Measurements from ENCODE around the gene APOA4.

APOA4 gene

DNA sequence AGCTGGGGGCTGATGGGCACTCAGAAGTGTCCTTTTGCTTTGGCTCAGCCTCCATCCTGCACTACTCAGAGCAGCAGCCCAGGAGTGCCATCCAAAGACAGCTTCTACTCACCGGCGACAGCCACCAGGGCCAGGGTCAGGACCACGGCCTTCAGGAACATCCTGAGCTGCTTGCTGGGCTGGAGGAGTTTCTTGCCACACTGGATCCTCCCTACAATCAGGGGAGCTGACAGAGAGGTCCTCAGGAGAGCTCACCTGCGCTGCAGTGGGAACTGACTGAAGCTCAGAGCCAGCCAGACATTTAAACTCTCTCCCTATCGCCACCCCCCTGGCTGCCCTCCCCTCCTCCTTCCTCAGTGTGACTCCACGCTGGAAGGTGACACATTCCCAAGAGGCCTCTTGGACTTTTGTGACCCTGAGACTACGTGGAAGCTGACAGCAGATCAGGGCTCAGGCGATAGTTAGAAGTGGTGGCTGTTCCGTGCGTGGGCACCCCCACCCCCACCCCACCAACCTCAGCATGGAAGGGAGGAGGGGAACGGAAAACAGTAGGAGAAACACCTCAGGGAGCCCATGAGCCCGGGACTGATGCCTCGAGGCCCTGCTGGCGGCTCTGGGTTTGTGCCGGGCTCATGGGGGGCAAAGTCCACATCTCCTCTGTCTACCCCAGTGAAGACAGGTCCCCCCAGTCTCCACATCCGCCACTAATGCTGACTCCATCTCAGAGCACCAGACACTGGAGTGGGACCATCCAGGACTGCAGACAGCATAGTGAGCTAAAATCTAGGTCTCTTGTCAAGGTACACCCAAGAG is at the start of gene APOA4:
TSS of gene APOA4 (minus strand) at position 274 of the 813 bp plus-strand sequence. CDS start at position 161, 113 bp downstream.
- DNase-seq = no peak

DNA sequence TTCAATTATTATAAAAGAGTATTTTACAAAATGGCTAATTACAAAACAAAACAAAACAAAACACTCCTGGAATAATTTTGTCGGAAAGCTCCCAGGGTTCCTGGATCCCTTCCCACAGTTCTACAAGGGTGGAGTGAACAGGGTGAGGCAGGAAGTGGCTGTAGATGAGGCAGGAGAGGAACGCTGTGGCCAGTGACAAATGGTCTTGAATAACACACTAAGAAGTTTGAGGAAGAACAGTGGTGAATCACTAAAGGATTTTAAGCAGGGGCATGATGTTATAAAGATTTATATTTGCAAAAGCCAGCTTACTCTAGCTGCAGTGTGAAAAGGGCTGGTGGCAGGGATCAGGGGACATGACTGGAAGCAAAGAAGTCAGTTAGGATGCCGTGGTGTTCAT is 48.1 kb upstream of the APOA4 start:
- DNase-seq = no peak

DNA sequence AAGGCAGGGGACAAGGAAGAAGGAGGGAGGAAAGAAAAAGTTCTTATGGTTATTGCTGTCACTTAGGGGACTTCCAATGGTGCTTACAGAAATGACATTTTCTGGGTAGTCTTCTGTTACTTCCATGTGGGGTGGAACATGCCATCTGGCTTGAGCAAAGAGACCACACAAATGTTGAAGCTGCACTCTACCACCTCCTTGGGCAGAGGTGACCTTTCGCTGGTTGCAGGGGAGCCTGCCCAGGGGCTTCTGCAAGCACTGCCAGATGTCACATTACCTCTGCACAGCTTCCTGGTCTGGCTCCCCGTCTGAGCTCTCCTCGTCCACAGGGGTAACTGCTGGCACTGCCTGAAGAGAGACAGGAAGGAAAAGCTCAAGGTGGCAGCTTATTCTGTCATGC is 47.0 kb upstream of the APOA4 start:
- no peak for DNase-seq

DNA sequence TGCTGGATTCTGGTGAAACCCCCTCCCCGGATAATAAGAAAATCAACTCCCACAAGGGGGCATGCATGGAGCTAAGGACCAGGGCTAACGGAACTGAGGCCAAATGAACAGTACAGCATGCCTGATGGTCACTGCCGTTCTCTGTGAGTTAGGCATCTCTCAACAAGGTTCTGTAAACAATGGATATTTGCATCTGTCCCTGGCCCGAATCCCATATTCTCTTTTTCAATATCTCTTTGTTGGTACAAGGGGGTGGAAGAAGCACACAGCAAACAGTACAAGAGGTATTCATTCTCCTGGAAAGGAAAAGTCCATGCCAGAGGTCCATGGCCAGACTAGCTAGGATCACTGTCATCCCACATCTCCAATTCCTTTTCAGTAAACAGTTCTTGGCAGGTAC is 46.5 kb upstream of the APOA4 start:
- no peak for DNase-seq

DNA sequence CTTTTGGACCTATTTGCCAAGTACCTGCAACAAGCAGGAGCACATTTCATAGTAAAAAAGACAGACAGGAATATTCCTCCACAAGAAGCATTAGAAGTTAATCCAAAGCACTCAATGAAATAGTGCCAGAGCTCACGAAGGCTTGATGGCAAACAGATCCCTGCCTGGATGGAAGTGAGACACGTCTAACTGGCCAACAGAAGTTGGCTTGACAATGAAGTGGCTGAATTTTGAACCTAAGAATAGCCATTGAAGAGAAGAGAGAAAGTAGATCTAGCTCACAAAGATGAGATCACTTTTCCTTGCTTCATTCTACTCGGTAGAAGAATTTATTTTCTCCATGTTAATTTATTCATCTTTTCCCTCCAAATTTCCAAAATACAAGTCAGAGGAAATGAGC is 45.0 kb upstream of the APOA4 start:
- no peak for DNase-seq

DNA sequence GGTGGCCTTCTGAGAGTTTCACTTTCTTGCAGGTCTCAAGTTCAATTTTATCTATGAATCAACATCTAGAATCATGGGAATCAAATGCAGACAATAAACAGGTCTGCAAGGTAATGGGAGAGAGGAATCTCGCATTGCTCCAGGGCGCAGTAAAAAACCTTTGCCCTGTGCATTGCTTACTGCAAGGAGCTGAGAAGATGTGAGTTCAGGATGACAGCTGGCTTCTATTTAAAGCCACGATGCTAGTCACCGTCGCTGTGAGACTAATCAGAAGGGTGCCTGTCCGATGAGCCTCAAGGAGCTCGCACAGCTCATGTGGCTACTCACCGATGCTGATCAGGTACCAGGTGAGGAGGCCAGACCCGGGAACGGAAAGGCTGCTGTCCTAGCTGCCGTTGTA is 44.5 kb upstream of the APOA4 start:
- no peak for DNase-seq

DNA sequence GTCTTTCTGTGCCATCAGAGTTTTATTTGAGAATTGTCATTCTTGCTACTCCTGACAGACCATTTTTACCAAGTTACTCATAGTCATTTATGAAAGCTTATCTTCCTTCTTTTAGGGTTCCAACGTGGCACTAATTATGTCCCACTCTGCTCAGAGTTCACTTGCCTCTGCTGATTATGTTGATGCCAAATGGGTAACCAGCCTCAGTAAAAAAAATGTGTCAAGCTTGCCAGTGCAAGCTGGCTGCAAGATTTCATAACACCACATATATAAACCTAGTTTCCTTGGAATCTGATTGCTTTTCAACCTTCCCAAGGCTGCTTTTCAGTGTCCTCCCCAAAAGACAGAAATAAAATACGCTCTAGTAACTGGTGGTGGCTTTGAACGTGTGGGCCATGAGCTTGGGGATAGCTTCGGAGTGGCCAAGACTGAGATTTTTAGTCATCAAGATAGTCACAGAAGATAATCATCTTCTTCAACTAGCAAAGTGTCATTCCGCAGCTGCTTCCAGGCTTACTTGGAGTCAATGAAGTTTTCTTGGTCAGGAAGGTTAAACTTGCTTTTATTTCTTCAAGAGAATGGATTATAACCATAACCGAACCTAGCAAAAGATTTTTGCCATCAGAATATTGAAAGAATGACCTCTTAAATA is 43.8 kb upstream of the APOA4 start:
- DNase-seq = no peak

DNA sequence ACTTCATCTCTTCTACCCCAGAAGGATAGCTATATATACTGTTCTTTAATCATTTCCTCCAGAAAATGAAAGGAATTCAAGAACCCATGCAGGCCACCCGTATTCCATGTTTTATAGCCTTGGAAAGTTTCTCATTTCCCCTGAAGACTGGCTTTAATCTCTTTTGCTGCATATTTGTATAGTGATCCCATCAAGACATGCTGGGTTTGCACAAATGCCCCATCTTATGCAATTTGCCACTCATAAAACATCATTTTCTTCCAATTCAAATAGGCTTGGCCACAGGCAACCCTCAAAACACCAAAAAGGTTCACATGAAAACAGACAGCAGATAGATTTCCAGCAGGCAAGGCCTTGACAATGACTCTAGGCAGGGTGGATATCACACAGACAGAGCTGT is 42.6 kb upstream of the APOA4 start:
- no peak for DNase-seq

DNA sequence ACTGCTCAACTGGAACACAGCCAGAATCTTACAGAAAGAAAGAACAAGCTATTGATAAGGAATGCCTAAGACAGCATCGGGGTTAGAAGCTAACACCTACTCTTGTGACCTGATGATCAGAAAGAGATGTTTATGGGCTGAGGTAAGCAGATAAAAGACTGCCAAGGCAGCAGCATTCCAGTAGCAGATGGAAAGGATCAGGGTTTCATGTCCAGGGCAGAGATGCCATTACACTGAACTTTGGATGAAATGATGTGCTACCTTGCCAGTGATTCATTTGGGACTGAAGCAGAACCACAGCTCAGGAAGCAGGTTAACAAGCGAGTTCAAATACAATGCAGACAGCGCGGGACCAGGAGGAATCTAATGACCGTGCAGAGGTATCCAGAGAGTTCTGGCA is 41.4 kb upstream of the APOA4 start:
- no peak for DNase-seq

DNA sequence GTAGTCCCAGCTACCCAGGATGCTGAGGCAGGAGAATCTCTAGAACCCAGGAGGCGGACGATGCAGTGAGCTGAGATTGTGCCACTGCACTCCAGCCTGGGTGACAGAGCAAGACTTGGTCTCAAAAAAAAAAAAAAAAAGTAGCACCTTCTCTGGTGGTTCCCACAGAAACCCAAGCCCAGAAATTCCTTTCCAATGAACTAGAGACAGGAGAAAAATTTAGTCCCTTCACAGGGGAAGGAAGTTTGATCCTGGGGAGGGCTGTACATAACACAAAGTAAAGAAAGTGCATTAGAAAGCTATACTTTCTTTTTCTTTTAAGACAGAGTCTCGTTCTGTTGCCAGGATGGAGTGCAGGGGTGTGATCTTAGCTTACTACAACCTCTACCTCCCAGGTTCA is 39.8 kb upstream of the APOA4 start:
- DNase-seq = no peak

DNA sequence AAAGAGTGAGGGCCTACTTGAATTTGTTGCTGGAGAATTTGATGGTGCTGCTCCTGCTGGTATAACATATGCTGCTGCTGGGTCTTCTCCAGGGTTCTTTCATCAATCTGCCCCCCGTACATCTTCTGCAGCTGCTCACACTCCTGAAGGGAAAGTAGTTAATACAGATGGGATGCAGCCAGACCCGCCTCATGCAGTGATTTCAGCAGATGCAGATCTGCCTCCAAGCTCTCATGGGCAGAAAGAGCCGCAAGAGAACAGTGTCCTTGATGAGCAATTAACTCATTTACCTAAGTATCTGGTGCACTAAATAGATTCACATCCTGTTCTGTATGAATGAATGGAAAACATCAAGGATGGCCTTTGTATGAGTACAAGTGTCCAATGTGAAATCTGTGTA is 39.1 kb upstream of the APOA4 start:
- no peak for DNase-seq

DNA sequence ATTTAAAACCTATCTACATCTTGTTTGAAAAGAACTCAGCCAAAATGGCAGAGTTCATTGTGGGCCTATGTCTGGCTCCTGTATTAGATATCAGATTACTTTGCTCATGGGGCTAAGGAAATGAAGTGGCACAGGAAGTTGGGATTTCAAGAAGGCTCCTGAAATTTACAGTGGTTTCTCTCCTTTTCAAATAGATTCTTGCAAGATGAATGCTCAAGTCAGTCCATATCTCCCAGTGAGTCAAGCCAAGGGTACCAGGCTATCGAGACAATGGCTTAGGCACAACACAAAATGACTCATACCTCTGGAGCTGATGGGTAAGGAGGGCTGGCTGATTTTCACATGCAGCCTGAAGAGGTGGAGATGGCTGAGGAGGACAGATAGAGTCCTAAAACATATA is 38.4 kb upstream of the APOA4 start:
- no peak for DNase-seq

DNA sequence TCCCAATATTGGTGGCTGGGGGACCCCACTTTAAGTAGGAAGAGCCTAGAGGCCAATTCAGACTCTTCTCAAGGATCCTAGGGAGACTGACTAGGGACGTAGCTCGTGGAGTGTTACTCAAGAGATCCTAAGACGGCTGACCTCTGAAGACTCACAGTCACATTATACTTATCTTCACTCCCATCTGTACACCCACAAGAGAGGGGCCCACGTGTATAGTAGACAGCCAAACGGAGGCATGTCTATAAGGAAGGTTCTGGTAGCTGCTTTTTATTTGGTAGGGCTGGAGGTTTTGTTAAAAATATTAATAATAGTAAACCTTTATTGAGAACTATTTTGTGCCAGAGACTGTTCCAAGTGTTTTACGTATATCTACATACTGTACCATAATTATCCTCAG is 37.2 kb upstream of the APOA4 start:
- DNase-seq = no peak

DNA sequence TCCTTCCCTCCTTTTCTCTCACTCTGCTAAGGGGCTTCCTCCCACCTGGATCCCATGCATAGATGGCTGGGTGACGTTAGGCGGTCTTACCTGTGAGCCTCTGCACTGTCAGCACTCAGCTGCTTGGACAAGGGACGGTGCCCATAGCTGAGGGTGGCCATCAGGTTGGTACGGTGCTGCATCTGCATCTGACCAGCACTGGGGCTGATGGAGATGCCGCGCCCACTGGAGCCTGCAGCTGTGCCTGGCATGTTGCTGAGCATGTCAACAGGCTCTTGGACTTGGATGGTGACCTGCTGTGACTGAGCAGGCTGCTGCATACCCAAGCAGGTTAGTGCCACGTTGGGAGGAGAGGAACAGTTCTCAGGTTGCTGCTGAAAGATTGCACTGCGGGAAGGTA is 36.1 kb upstream of the APOA4 start:
- DNase-seq = no peak

DNA sequence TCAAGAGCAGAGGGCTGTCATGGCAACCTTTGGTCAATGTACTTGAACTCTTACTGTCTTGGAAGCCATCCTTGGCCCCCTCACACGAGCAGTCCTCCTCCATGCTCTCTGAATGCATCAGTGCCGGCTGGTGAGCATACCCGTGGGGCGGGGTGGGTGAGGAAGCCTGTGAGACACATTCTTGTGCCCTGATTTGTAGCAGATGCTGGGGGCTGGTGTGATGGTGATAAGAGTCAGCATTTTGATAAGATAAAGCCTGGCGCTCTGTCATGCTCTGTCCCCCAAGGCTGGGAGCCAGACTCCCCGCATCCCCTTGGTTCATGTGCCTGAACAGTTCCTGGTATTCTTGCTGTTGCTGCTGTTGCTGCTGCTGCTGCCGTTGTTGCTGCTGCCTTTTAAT is 34.8 kb upstream of the APOA4 start:
- DNase-seq = no peak

DNA sequence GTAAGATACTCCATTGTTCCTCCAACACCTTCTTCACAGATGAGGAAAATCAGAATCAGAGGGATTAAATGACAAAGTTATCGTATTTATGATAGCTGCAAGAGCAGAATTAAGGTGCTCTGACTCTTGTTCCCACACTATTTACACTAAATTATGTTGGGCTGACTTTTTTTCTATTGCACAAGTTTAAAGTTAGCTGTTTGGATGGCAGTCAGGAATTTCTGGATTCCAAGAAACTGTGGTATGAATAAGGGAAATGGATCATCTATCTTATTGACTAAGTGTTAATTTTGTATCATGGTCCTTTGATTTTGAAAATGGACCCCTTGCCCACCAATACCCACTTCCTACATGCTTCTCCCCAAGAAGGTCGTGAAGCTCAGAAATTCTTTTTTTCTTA is 34.2 kb upstream of the APOA4 start:
- no peak for DNase-seq

DNA sequence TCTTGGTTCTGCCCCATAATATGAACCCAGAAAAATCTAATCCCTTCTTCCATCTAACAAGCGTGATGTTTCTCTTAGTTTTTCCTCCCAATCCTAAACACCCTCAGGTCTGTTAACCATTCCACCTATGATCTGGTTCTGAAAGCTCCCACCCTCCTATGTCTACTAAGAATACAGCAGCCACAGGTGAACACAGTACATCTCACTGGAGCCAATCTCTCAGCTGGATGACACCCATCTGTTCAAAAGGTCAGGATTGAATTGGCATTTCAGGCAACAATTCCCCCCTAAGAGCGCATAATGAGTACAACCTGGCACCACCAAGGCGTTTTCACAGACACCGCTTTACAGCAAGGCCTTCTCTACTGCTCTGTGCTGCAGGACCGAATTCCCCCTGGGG is 33.3 kb upstream of the APOA4 start:
- no peak for DNase-seq

DNA sequence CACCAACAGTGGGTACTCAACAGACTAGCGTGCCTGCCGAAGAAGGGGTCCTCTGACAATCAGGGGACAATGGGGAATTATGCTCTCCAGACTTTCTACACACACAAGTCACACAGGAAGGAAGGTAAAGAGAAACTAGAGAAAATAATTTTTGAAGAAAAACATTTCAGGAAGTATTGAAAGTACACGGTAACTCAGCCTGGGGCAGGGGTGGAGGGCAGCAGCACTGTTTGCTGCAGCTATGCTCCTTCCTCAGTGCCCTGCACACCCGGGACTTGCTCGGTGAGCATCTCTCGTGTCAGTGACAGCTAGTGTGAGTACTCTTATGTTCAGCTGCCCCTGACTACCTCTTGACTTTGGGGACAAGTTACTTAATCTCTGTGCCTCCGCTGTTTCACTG is 32.3 kb upstream of the APOA4 start:
- DNase-seq = no peak

DNA sequence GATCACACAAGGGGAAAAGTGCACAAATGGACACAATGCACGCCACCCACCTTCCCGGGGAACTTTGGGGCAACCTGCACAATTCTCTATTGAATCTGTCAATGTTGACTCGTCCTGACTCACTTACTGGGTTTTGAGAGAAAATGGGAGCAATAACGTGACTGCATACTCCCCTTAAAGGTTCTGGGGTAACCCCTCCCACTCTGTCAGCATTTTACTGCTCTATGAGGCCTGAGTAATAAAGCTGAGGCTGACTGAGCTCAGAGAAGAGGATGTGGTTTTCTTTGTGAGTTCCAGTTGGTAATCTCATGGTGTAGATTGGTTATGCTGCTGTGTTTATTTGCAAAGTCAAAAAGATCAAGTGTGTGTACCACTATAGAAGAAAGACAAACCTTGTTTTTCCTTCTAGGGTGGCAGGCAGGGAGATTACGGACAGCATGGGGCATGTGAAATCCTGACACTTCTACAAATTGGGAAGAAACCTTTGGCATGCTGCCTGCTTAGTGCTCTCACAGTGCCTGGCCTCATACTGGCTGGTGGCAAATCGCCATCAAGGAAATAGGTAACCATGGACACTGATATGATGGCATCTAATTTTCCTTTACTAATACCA is 30.5 kb upstream of the APOA4 start:
- peak; percentile 62 to 81 for DNase-seq

DNA sequence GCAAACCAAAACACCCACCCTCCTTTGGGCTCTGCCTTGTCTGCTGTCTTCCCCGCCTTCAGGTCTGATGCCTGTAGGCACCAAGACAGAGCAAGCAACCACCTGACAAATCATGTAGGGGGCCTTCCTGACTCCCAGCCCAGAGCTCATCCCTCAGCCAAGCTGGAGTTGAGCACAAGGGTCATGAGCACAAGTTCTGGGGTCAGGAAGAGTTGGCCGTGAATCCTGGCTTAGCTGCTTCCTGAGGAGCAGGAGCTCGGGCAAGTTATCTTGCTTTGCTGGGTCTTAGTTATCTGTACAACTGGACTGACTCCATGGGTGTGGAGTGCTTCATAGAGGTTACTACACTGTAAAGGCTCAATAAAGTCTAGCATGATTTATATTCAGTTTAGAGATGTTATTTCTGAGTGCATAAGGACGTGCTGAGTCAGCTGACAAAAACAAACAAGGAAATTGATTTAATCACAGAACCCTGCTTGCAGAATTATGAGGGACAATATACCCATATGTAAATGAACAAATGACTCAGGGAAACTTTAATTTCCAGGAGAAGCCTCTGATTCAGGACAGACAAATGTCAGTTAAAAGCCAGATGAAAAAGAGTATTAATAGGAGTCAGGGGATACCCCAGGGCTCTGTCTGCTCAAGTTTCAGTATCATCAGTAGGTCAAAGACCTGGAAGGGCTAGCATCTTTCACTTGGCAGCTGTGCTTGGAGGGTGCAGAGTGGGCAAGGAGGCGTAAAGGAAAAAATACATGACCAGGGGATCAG is 29.3 kb upstream of the APOA4 start:
- no peak for DNase-seq

DNA sequence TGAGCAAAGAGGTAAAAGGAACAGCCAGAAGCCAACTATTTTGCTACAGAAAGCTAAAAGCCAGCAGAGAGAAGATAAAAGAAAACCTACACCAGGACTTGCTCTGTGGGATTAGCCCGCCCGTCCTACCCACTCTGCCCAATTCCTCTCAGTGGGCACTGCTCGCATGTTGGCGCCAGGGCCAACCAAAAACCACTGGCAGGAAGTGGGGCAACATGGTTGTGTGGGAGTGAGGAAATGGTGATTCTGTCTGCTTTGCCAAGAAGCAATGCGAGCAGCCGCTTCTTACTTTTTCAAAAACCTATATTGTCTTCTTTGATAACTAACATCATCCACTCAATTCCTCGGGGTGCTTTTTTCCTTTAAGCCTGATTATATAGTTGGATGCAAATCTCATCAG is 28.5 kb upstream of the APOA4 start:
- peak; percentile 46 to 64 for DNase-seq

DNA sequence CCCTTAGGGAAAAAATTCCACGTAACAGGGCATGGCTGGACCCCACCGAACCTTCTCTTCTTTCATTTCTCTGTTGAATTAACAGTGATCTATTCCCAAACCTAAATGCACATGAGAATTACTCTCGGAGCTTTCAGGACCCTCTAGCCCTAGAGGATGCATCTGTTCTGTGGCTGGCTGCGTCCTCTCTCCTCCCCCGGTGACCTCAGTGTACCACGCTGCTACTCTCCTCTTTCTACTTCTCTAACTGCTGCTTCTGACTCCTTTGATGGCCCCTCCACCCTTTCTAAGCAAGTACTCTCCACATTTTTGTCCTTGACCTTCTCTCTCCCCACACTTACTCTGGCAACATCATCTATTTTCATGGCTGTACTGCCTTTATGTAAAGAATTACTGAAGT is 26.4 kb upstream of the APOA4 start:
- DNase-seq = no peak

DNA sequence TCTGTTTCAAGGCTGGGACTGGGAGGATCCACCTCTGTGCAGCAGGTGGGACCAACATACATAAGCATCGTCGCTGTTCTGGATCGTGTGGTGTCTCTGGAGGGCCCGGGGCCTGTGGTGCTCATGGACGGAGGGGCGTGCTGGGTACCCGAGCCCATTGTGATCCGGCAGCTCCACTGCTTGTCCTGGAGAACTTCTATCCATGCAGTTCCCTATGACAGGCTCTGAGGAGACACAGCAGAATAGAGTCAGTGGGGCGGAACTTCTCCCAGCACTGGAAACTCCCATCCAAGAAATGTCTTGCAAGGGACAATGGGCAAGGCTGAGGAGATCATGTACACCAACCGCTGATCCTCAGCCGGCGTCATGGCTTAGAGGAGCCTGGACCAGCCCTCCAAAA is 26.0 kb upstream of the APOA4 start:
- DNase-seq = no peak

DNA sequence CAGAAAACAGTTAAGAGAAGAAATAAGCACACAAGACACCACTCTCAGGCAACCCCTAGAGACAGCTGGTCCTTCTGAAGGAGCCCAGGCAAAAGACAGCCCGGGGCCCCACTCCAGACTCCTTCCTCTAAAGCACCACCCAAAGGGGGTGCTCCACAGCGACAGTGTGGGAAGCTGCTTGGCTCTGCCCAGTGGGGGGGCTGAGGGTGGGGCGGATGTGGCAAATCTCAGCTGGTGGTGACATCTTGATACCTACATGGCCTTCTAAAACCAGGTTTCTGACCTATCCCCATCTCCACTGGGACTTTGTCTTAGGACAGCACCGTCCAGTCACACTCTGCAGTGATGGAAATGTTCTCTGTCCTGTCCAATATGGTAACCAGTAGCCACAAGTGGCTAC is 24.5 kb upstream of the APOA4 start:
- DNase-seq = no peak

Data from CD4-positive, alpha-beta T cell treated with Interleukin-1 beta for 1 hour (primary cell).